Testis (tissue), 3 donors: ENCODE data around the gene SEMA3B. TPM values are rescaled to one million over a fixed set of nuclear protein-coding genes. Genes with fewer than 3 reads are reported as not detected.

Experiments used
- DNase-seq: peaks from one replicate; pipeline ENCODE4 v3.0.0-alpha.2; 2019
- H3K27ac ChIP-seq, 2 donors: fragments of 200-600 bp; sonication (generic); one replicate each; pipeline ENCODE4 v1.5.1; 2019
- H3K27me3 ChIP-seq: fragments of 200-600 bp; sonication (generic); one replicate; pipeline ENCODE4 v1.5.1; 2019
- H3K36me3 ChIP-seq: fragments of 200-600 bp; sonication (generic); one replicate; pipeline ENCODE4 v1.5.1; 2017; ENCODE audit warnings: low read depth; ENCODE audit errors: missing control alignments
- H3K4me1 ChIP-seq: fragments of 200-600 bp; sonication (generic); one replicate; pipeline ENCODE4 v1.5.1; 2019
- H3K4me3 ChIP-seq, 2 donors: fragments of 200-600 bp; sonication (generic); one replicate each; pipeline ENCODE4 v1.5.1; 2017 to 2019
- H3K9me3 ChIP-seq: fragments of 200-600 bp; sonication (generic); one replicate; pipeline ENCODE4 v1.5.1; 2017
- CTCF ChIP-seq, 3 experiments: fragments of 450-650 bp in 2 of 3; fragments of 200-600 bp in 1 of 3; sonication (generic) in 1 of 3; IDR thresholded peaks; one replicate each; pipeline ENCODE4 v1.5.1; 2016 to 2019; ENCODE audit warnings: antibody characterized with exemption in 3 of 3, mild to moderate bottlenecking in 2 of 3, moderate library complexity in 1 of 3
- POLR2A ChIP-seq: fragments of 450-650 bp; IDR thresholded peaks from one replicate; pipeline ENCODE4 v1.6.1; 2017; ENCODE audit warnings: antibody characterized with exemption, mild to moderate bottlenecking, moderate library complexity
- WGBS, 2 donors: methylation state at CpG; one replicate each; pipeline ENCODE4 v1.1.5; 2018; 5-methylcytosine and 5-hydroxymethylcytosine counted together
- intact Hi-C: fragments of 100-400 bp; cut with DNase I; formaldehyde crosslinking; loops from one replicate; pipeline ENCODE4 v1.15.1; 2023; ENCODE audit warnings: low total_unique reads
- polyA plus RNA-seq: library from polyadenylated mRNA; stranded (reverse); fragments of 350-450 nt; fragmentation: Illumina TruSeq; extraction: RNeasy Lipid Tissue Mini Kit (QIAGEN cat#74804); gene quantifications from one replicate; pipeline ENCODE4 v1.2.3, GENCODE V29; 2014; ENCODE audit warnings: low read depth, low replicate concordance; ENCODE audit not compliant: insufficient read depth
- total RNA-seq, 2 donors: library from RNA; depleted of rRNA; stranded (reverse); fragments of >200 nt; gene quantifications; one replicate each; pipeline ENCODE4 v1.2.3, GENCODE V29; 2016

Gene SEMA3B
- total and polyA plus RNA-seq, 3 donors from 2014 or later = 12.9 to 30.2 (median 26.7) TPM

- H3K9me3 ChIP-seq = no peaks in the 10 kb centered on the region
- intact Hi-C loops = no loop called here
- H3K27me3 ChIP-seq = no peaks in the 10 kb centered on the region
- TF ChIP-seq CTCF (IDR thresholded peaks at IDR 0.05) (no peak), POLR2A (no peak)
- no peaks in the 10 kb centered on the region for H3K36me3 ChIP-seq
- DNase-seq = no peak
- no peak overlapping the region for H3K4me3 ChIP-seq
- H3K4me1 ChIP-seq = peaks cover 45% of the 10 kb centered on the region
- WGBS, 2 donors = 75 to 84% methylated on average over 6 to 10 of the region's 10 CpGs
- no peak overlapping the region for H3K27ac ChIP-seq
Measured at GRCh38 chr3:50318615-50319014, 49.7 kb downstream of the SEMA3B start.

- no peaks in the 10 kb centered on the region for H3K27me3 ChIP-seq
- no peak overlapping the region for H3K4me3 ChIP-seq
- intact Hi-C loops = no loop called here
- no peak for DNase-seq
- H3K9me3 ChIP-seq = no peaks in the 10 kb centered on the region
- H3K4me1 ChIP-seq = peaks cover 52% of the 10 kb centered on the region
- 83 to 90% methylated on average over 16 of the region's 16 CpGs for whole genome bisulfite sequencing, 2 donors
- no peak overlapping the region for H3K27ac ChIP-seq
- no peaks in the 10 kb centered on the region for H3K36me3 ChIP-seq
- TF ChIP-seq POLR2A (no peak), CTCF (IDR thresholded peaks at IDR 0.05) (no peak)
Measured at GRCh38 chr3:50319181-50319893, 50.4 kb downstream of the SEMA3B start.

- no peak for TF ChIP-seq POLR2A
- TF ChIP-seq CTCF (IDR thresholded peaks at IDR 0.05) = no peak
- H3K27ac ChIP-seq = peak overlapping the region; percentile 93 to 96
- H3K9me3 ChIP-seq = no peaks in the 10 kb centered on the region
- no peaks in the 10 kb centered on the region for H3K27me3 ChIP-seq
- H3K36me3 ChIP-seq = no peaks in the 10 kb centered on the region
- intact Hi-C loops = loop anchor here (10.0 kb wide), 1 partner anchor 65 kb away; no protein-coding TSS in a partner anchor
- H3K4me1 ChIP-seq = peaks cover 53% of the 10 kb centered on the region
- no peak for DNase-seq
- peak overlapping the region; percentile 76 to 82 for H3K4me3 ChIP-seq
- 46 to 76% methylated on average over 22 to 29 of the region's 29 CpGs for WGBS, 2 donors
Measured at GRCh38 chr3:50319894-50320625, 51.1 kb downstream of the SEMA3B start.

DNA sequence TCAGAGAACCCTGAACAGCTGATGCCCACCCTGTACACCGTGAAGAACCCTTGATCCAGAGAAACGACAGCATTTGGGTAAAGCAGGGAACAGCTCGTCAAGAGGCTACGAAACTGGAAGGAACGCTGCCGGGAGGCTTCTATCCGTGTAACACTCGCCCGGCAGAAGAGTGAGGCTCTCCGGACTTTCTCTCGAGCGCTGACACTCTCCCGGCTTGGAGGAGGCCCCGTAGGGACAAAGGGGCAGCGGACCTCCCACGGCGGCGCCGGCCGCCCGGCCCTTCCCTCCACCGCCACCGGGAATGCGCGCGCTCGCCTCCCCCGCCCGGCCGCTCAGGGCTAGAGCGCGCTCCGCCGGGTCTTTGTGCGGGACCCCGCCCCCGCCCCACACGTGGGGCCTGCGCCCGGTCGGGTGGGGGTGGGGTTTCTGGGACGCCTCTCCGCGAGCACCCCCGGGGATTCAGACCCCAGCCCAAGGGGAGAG, 51.9 kb downstream of the SEMA3B start:
- H3K27ac ChIP-seq = peak overlapping the region; percentile 93 to 96
- H3K4me3 ChIP-seq = peak overlapping the region; percentile 76 to 82
- no peaks in the 10 kb centered on the region for H3K36me3 ChIP-seq
- DNase-seq = peak; percentile 89
- H3K4me1 ChIP-seq = peaks cover 53% of the 10 kb centered on the region
- TF ChIP-seq CTCF (IDR thresholded peaks at IDR 0.05) = no peak
- TF ChIP-seq POLR2A = no peak
- H3K9me3 ChIP-seq = no peaks in the 10 kb centered on the region
- intact Hi-C loops = loop anchor here (10.0 kb wide), 1 partner anchor 66 kb away; no protein-coding TSS in a partner anchor
- 0% methylated on average over 3 to 17 of the region's 45 CpGs for WGBS, 2 donors
- no peaks in the 10 kb centered on the region for H3K27me3 ChIP-seq
